GM19351 (cell line): ENCODE results near the gene USH1G.

Source experiments
- ATAC-seq: cut with Tn5 transposase; IDR thresholded peaks from one replicate; pipeline ENCODE4 v1.9.1; 2021; ENCODE audit warnings: mild to moderate bottlenecking, moderate library complexity; ENCODE audit not compliant: unreplicated experiment

Gene USH1G

GRCh38 chr17:74954665-74955421 is 31.8 kb upstream of the USH1G start:
- ATAC-seq, result no peak

- no peak for ATAC-seq
Measured at GRCh38 chr17:74954115-74954514, 31.1 kb upstream of the USH1G start.

GRCh38 chr17:74953134-74953687 is 30.2 kb upstream of the USH1G start:
- no peak for ATAC-seq

GRCh38 chr17:74952431-74953133 is 29.5 kb upstream of the USH1G start:
- no peak for ATAC-seq

GRCh38 chr17:74951680-74952421 is 28.8 kb upstream of the USH1G start:
- ATAC-seq, result no peak

GRCh38 chr17:74951065-74951464 is 28.0 kb upstream of the USH1G start:
- no peak for ATAC-seq

- no peak for ATAC-seq
Measured at GRCh38 chr17:74950207-74950606, 27.2 kb upstream of the USH1G start.

GRCh38 chr17:74949455-74950115 is 26.5 kb upstream of the USH1G start:
- ATAC-seq, result no peak

- ATAC-seq, result no peak
Measured at GRCh38 chr17:74947041-74947754, 24.1 kb upstream of the USH1G start.

GRCh38 chr17:74946641-74947040 is 23.6 kb upstream of the USH1G start:
- no peak for ATAC-seq

GRCh38 chr17:74945543-74945942 is 22.5 kb upstream of the USH1G start:
- peak; percentile 69 for ATAC-seq

- ATAC-seq, result no peak
Measured at GRCh38 chr17:74943808-74944522, 20.9 kb upstream of the USH1G start.

GRCh38 chr17:74941128-74941725 is 18.2 kb upstream of the USH1G start:
- no peak for ATAC-seq

GRCh38 chr17:74939534-74939933 is 16.5 kb upstream of the USH1G start:
- no peak for ATAC-seq

GRCh38 chr17:74938194-74938950 is 15.3 kb upstream of the USH1G start:
- ATAC-seq, result no peak

- no peak for ATAC-seq
Measured at GRCh38 chr17:74937064-74938051, 14.3 kb upstream of the USH1G start.

- ATAC-seq, result no peak
Measured at GRCh38 chr17:74936470-74936799, 13.4 kb upstream of the USH1G start.
